ENCODE results near the gene SYNJ2BP.

The SYNJ2BP gene

GRCh38 chr14:70380824-70381223, 36.1 kb downstream of the SYNJ2BP start:
- TF ChIP-seq RARB (CRISPR knock-in tag; IDR thresholded peaks at IDR 0.05) (no peak), POU6F1 (CRISPR knock-in tag; IDR thresholded peaks at IDR 0.05; ENCODE audit: borderline replicate concordance, low read depth) (no peak), OSR1 (CRISPR knock-in tag; IDR thresholded peaks at IDR 0.05) (no peak)
- no peak for ATAC-seq

DNA sequence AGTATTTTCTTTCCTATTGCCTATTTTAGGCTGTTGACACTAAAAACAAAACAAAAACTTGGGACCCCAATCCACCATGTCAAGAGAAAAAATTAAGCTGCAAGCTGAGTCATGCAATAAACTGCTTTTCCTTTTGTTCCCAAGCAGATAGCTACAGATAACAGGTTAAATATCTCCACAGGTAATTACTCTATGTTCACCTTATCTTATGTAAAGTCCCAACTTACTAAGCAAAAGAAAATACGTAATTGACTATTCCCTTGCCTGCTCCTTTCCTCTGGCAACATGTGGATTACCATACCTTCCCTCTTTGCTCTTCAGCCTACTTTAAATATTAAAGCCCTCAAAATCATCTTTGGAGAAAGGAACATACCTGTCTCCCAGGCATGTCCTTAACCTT, 38.2 kb downstream of the SYNJ2BP start:
- TF ChIP-seq TOX (CRISPR knock-in tag; IDR thresholded peaks at IDR 0.05; ENCODE audit: borderline replicate concordance), result no peak
- TF ChIP-seq ZNF70 (CRISPR knock-in tag; IDR thresholded peaks at IDR 0.05), result no peak
- TF ChIP-seq CSRNP3 (CRISPR knock-in tag; IDR thresholded peaks at IDR 0.05), result no peak
- TF ChIP-seq GLIS3 (CRISPR knock-in tag; IDR thresholded peaks at IDR 0.05), result no peak
- TF ChIP-seq TSHZ2 (CRISPR knock-in tag; IDR thresholded peaks at IDR 0.05), result no peak
- TF ChIP-seq ISL1 (CRISPR knock-in tag; IDR thresholded peaks at IDR 0.05), result no peak
- no peak for TF ChIP-seq TCF4 (CRISPR knock-in tag; IDR thresholded peaks at IDR 0.05; ENCODE audit: borderline replicate concordance)
- no peak for TF ChIP-seq ARNTL (CRISPR knock-in tag; IDR thresholded peaks at IDR 0.05; ENCODE audit: borderline replicate concordance, low read depth)
- TF ChIP-seq, protein P1, sequence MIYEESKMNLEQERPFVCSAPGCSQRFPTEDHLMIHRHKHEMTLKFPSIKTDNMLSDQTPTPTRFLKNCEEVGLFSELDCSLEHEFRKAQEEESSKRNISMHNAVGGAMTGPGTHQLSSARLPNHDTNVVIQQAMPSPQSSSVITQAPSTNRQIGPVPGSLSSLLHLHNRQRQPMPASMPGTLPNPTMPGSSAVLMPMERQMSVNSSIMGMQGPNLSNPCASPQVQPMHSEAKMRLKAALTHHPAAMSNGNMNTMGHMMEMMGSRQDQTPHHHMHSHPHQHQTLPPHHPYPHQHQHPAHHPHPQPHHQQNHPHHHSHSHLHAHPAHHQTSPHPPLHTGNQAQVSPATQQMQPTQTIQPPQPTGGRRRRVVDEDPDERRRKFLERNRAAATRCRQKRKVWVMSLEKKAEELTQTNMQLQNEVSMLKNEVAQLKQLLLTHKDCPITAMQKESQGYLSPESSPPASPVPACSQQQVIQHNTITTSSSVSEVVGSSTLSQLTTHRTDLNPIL (CRISPR knock-in tag; IDR thresholded peaks at IDR 0.05; ENCODE audit: low read depth), result no peak
- no peak for TF ChIP-seq CSDC2 (CRISPR knock-in tag; IDR thresholded peaks at IDR 0.05)
- no peak for TF ChIP-seq OSR1 (CRISPR knock-in tag; IDR thresholded peaks at IDR 0.05)
- no peak for TF ChIP-seq ESRRG (CRISPR knock-in tag; IDR thresholded peaks at IDR 0.05)
- no peak for TF ChIP-seq BACH2 (CRISPR knock-in tag; IDR thresholded peaks at IDR 0.05; ENCODE audit: borderline replicate concordance)
- TF ChIP-seq POU6F1 (CRISPR knock-in tag; IDR thresholded peaks at IDR 0.05; ENCODE audit: borderline replicate concordance, low read depth), result no peak
- TF ChIP-seq ZC3H10 (CRISPR knock-in tag; IDR thresholded peaks at IDR 0.05), result no peak
- ATAC-seq, result no peak

Data from SK-N-SH treated with all-trans-retinoic acid at 6 μM for 48 hours (cell line).